Stimulated activated CD8-positive, alpha-beta memory T cell treated with anti-CD3 and anti-CD28 coated beads, Interleukin-15, amount 100 ng/mL, for 1 hour (primary cell): ENCODE results near the gene DNAH10.
A peak's percentile ranks its signal among the peaks of the same experiment; 100 is the strongest.
"Not testable (repeated sequence)": the region's sequence is repeated elsewhere in the genome, so short reads cannot be mapped to it uniquely, and the experiment has no call there.

Source experiments
- DNase-seq: peaks from one replicate; pipeline ENCODE4 v3.0.0-alpha.2; 2020; ENCODE audit warnings: low read depth

Gene DNAH10

DNA sequence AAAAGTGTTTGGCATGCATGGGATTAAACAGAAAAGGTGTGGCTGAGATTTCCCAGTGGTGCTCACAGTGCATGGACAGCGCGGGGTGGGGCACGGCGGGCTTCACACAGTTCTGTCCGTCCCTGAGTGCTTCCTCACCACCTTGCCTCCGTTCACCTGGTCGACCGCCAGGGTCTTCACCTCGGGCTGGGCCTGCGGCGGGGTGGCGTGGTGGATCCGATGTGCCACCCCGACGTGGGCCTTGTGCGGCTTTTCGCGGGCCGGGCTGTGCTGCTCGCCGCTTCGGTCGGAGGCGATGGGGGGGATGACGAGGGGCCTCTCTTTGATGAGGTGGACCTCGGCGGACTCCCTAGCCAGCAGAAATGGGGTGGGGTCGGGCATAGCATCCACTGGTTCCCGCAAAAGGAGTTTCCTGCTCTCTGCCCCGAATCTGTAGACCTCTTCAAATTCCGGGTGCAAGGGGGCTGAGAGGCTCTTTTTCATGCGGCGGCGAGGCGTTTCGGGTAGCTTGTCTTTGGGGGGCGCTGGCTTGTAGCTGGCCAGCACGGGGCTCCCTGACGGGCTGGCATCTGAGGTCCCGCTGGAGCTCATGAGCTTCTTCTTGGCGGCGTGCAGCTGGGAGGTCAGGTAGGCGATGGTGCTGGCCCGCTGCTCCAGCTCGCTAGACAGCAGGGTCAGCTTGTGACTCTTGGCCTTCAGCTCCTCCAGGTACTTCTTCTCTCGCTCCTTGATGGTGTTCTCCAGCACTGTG, 175.0 kb downstream of the DNAH10 start:
- no peak for DNase-seq

DNA sequence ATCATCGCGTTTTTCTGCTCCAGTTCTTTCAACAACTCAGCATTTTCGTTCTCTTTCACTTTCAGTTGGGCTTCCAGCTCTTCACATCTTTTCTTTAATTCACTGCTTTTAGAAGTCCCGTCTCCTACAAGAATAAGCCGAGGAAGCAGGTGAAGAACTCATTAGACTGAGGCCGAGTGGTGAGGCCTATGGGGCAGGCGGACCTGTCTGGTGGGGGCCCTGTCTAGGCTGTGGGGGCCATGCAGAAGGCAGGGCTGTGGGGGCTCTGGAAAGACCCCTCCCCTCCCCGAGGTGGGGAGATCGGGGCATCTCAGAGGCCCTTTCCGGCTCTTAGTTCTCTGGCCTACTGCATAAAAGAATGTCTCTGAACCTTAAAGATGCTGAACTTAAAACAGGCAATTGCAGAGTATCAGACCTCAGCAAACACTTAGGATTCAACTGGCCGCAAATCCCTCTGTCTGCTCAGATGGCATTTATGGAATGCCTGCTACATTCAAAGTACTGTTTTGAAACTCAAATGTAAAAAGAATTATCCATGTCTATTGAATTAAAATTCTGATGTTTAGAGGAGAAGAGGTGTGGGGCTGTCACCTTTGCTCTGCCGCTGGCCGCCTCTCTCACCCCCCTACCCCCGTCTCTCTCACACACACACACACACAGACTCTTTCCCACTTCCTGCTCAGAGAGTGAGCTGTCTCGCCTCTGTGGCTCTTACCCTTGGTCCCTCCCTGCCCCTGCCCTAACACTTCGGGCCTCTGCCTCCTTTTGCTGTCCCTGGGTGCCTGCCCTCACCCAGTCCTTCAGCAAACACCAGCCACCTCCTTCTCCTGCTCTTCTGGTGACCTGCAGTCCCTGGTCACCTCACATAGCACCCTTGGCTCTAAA, 175.8 kb downstream of the DNAH10 start:
- DNase-seq: peak; percentile 14

DNA sequence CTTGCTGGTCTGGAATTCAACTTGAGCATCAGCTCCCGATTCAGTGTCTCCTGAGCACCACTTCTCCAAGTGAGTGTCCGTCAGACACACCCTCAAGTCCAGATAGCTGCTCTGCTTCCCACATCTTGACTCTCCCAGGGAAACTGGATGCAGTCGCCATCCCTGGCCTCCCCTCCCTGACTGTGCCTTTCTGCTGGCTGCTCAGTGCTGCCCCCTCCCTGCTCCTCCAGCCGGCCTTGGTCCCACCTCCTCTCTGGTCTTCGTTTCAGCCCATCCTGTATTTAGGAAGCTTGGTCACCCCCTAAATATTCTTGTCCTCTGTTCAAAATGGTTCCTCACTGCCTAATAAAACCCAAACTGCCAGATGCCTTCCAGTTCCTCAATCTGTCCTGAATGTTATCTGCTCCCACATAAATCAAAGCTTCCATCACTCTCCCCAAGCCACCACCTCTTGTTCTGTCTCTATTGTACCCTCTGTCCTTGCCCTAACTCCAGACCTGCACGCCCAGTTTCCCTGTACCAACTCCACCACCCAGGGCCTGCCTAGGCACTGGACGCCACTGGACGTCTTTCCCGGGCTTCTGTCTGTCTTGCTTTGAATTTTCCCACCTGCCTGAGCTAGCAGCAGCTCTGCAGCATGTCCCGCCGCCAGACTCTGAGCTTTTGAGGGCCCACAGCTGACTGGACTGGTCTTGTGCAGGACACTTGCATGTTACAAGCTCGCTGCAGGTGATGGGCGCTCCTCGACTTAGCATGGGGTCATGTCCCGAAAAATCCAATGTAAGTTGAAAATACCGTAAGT, 176.8 kb downstream of the DNAH10 start:
- no peak for DNase-seq

DNA sequence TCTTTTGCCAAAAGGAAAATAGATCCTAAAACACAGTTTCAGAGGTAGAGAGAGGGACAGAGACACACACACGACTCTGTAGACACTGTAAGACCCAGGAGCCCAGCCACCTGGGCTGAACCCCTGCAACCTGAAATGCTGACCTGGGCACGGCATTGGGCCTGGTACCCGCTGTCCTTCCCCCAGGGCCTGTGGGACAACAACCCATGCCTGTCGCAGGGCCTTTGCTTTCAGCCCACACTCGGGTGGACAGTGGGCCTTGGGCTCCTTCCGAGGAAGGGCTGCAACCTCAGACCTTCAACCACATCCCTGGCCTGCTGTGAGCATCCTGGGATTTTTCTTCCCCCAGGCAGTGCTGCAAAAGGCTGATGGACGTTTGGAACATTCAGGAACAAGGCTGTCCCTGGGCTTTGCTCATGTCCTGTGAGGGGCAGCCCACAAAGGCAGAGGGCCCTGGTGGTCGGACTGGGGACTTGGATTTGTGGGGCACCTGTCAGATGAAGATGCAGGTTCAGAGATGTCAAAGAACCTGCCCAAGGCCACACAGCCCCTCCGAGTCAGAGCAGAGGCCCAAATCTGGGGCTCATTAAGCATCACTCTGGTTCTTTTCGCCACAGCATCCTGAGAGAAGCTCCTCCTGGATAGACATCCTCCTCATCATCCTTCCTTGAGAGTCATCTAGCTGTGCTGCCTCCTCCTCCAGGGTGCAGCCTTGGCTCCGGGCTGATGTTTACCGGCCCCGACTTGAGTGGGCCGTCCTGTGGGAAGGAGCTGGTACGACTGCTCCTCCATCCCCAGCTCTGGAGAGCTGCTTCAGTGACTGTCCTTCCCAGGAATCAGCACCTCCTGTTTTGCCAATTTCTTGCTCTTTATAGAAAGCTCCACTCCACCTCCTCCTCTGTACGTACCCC, 177.9 kb downstream of the DNAH10 start:
- no peak for DNase-seq

DNA sequence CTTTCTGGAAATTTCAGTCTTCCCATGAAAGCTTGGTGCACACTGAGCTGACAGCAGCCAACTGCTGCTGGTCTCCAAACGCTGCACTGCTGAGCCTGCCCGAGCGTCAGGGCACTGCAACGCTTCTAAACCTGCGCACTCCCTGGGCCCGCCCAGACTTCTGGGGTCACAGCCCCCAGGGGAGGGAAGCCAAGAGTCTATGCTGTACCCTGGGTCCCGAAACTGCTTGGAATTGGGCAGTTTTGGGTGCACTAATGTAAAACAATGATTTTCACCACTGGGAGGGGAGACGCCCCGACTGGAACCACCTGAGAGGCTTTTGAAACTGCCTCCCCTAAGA, 178.5 kb downstream of the DNAH10 start:
- no peak for DNase-seq

DNA sequence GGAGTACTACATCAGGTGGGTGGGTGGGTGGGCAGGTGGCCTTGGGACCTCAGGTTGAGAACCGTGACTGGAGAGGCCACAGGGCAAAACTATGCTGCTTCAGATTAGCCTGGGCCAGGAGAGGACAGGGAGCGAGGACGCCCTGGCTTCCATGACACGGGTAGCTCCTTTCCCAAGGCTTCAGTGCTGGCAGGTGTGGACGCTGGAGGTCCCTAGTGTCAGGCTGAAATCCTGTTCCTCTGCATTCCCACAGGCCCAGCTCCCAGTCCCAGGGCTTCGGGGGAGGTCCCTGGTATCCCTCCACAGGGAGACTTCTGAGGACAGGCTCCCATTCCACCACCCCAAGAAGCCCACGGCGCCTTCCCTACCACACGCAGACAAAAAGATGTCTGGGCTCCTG, 178.9 kb downstream of the DNAH10 start:
- DNase-seq: no peak

DNA sequence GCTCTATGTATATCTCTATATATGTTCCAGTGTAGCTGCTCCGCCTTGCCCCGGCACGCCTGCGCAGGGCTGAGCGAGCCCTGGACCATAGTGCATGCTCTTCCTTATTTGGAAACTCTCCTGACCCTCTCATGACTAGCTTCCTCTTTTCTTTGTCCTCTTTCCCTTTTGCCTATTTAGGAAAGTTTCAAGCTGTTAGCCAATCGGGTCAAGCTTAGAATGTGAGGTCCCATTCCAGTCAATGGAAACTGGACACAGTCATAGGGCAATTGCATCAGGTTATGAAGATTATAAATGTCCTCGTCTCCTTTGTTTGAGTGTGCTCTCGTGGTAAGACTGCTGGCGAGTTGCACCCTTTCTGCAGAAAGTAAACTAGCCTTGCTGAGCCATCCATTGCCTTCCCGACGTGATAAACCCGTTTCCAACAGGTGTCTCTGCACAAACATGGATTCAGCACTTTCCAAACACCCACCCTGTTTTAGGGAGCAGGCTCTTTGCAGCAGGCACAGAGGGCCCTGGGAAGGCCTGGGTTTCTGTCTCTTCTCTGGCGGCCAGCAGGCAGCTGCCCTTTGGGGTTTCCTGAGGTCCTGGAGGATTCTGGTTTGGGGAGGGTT, 179.6 kb downstream of the DNAH10 start:
- DNase-seq: no peak

DNA sequence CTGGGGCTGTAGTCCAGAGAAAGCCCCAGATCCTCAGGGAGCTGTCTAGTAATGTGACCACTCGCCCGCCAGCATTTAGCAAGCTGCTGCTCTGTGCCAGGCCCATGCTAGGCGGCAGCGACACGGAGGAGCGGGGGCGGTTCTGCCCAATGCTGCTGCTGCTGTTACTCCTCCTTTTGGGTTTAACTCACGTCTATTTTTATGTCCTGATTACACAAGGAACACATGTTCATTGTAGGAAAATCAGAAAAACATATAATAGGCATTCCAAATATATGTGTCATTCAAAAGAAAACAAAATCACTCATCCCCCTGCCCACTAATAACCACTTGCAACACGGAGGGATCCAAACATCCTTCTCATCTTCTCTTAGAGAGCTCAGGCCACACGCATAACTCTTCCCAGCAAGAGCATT, 180.1 kb downstream of the DNAH10 start:
- no peak for DNase-seq

DNA sequence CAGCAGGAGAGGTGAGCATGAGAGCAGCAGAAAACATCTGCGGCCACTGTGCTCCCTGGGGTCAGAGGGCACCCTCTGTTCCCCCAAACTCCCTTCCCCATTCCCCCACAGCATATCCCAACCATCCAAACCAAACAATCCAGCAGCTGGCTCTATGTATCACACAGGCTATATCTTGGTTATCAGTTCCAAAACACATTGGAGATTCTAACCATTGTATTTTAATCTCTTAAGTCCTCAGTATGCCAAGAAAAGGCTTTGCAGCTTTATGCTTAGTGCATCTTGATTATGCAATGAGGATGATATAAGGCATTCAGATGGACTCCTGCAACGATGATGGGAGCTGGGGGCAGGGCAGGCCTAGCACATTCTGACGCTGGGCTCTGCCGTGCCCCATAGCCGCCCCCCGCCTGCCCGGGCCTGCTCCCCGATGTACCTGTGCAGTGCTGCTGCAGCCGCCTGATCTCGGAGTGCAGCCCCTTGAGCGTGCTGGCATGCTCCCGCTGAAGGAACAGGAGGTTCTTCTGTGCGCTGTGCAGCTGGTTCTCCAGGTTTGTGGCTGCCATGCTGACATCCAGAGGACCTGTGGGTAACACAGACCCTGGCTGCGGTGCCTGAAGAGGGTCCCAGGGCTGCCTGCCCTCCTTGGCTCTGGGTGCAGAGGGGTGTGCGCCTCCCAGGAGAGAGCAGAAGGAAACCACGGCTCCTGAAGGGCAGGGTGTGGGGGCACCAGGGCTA, 181.0 kb downstream of the DNAH10 start:
- no peak for DNase-seq

DNA sequence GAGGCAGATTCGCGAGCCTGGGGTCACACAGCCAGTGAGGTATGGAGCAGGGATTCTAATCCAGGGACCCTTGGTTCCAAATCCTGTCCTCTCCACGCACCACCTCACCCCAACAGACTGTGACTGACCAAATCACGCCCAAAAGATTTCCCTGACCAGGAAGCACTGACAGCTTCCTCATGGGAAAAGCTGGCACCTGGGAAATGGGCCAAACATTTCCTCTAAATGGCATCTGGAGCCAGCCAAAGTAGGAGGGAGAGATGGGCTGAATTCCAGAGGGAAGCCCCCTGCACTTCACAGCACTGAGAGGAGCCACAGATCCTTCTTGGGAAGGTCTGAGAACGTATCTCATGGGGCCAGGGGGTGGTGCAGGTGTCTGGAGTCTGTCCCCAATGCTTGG, 181.7 kb downstream of the DNAH10 start:
- DNase-seq: no peak

DNA sequence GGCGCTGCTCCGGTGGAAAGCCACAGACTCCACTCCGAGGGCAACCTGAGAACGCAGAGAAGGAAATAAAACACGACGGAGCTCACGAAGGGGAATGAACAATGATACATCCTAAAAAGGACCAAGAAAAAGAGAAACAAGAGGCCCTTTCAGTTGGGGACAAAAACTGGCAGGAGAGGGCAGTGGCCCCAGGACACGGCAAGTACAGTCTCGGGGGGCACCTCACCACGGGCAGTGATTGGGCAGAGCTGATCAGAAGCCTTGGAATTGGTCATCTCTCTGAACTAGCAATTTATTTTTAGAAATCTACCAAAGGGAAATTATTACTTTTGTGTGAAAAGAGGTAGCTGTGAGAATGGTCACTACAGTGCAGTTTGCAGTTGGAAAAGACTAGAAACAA, 182.6 kb downstream of the DNAH10 start:
- DNase-seq: no peak

DNA sequence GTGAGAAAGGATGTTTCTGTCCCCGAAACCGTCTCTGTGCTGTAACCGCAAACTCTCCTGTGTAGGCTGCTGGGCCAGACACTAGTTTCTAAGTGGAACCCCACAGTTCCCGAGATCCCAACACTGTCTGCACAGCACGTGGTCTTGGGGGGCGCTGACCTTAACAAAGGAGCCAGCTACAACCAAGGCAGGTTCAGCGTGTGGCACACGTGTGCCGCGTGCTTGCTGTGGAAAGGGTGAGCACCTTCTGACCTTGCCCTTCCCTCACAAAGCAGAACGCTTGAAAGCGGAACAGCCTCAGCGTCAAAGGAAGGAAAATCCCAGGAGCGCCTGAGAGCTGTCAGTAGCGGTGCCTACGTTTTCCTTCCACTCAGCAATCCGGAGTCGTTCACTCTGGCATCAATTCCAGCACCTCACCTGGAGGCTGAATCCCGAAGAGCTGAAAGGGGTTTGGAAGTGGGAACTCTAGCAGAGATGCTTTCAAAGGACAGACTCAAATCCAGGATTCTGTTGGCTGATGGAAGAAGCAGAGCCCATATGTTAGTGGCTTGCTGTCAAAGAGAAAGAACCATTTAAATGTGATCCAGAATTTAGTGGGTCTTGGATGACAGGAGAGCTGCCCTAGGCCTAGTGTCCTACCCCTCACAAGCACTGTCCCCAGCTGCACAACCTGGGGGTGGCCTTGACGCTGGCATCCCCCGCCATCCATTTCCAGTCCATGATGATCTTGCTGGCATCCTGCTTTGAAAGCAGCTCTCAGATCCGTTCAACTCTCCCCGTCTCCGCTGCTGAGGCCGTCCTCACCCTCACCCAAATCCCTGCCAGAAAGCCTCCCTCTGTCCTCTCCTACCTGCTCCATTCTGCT, 183.4 kb downstream of the DNAH10 start:
- DNase-seq: no peak

DNA sequence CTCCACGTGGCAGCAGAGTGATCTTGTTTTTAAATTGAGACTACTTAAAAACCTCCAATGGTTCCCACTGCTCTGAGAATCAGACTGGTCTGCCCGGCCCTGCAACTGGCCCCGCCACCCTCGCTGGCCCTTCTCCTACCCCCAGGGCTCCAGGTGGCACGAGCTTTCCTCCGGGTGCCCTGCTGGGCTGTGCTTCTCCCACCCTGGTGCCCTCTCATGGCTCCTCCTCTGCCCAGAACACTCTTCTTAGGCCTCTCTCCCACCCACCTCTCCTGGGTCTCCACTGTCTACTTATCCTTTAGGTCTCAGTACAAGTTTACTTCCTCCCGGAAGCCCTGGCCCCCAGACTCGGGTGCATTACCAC, 184.0 kb downstream of the DNAH10 start:
- DNase-seq: no peak

DNA sequence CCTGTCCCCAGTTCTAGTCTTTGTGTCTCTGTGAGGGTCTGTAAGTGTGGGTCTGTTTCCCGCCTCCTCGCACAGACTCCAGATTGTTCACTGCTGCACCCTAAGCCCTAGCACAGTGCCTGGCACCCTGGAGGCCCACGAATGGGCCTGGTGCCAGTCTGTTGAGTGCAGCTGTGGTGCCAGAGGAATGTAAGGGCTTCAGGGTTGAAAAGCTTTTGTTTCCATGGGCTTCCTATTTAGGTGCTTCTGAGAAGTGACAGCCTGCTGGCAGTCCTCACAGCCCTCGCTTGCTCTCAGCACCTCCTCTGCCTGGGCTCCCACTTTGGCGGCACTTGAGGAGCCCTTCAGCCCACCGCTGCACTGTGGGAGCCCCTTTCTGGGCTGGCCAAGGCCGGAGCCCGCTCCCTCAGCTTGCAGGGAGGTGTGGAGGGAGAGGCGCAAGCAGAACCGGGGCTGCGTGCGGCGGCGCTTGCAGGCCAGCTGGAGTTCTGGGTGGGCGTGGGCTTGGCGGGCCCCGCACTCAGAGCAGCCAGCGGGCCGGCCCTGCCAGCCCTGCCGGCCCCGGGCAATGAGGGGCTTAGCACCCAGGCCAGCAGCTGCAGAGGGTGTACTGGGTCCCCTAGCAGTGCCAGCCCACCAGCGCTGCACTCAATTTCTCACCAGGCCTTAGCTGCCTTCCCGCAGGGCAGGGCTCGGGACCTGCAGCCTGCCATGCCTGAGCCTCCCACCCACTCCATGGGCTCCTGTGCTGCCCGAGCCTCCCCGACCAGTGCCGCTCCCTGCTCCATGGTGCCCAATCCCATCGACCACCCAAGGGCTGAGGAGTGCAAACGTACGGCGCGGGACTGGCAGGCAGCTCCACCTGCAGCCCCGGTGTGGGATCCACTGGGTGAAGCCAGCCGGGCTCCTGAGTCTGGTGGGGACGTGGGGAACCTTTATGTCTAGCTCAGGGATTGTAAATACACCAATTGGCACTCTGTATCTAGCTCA, 184.7 kb downstream of the DNAH10 start:
- not testable (repeated sequence) for DNase-seq

DNA sequence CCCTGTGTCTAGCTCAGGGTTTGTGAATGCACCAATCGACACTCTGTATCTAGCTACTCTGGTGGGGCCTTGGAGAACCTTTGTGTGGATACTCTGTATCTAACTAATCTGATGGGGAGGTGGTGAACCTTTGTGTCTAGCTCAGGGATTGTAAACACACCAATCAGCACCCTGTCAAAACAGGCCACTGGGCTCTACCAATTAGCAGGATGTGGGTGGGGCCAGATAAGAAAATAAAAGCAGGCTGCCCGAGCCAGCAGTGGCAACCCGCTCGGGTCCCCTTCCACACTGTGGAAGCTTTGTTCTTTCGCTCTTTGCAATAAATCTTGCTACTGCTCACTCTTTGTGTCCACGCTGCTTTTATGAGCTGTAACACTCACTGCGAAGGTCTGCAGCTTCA, 185.4 kb downstream of the DNAH10 start:
- not testable (repeated sequence) for DNase-seq

DNA sequence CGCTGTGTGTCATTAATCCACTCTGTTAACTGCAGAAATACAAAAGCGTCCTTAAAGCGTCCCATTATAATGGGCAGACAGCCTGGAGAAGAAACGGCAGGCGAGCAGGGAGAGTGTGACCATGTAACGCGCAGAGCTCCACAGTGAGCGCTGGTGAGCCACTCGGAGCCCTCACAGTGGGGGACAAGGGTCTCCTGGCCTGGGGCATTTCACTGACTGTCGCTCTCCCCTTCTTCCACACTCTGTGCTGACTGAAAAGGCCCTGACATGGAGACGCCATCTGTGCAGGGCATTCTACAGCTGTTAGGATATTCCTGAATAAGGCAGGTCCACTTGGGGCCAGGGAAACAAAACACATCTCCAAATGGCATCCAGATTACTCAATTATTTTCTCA, 186.3 kb downstream of the DNAH10 start:
- no peak for DNase-seq

DNA sequence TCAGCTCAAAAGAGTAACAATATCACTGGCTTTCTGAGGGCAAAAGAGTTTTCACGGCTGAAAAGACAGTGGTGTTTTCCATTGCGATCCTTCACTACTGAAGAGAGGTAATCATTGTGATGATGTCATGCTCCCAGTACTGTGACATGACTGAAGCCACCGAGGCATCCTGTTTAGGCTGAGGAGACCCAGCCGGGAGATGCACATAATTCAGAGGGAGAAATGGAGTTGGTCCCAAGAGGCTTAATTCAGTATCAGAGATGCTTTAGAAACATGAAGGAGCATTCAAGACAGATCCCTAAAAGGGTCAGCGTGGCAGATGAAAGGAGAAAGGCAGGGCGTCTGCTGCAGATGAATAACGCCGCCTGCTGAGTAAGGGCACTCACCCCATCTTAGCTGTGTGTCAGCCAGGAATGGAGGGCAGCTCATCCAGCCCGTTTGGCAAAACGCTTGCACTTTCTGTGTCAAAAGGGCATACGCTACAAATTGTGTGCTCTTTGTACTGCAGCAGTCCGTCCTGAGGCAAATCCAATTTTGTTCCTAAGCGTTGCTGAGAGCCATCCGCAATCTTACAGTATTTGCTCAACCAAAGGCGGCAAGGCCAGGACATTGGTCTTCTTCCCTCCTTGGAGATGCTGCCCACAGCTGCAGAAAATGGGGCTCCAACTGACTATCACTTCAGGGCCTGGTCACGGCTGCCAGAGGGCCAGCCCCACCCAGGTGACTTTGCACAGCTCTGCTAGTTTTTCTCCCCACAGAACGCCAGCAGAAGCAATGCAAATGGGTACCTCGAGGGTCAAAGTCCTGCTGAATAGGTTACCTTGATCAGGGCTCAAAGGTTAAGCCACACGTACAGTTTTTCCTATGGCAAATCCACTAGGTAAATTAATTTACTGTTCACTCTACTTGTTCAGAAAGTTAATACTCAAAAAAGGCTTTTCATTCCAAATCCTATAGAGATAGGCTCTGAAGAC, 187.0 kb downstream of the DNAH10 start:
- DNase-seq: no peak
